IgD-negative memory B cell (primary cell): Measurements from ENCODE around the gene U2AF2. TPM values are rescaled to one million over a fixed set of nuclear protein-coding genes. Genes with fewer than 3 reads are reported as not detected.

Experiments used
- H3K27ac Mint-ChIP-seq, 3 donors: one replicate each; pipeline ENCODE4 v1.8.0; 2020 to 2022; ENCODE audit warnings: mild to moderate bottlenecking in 3 of 3, mixed read lengths in 3 of 3, moderate library complexity in 1 of 3
- H3K27me3 Mint-ChIP-seq: one replicate; pipeline ENCODE4 v1.8.0; 2021; ENCODE audit warnings: mixed read lengths
- H3K36me3 Mint-ChIP-seq: one replicate; pipeline ENCODE4 v1.8.0; 2020; ENCODE audit warnings: mild to moderate bottlenecking, mixed read lengths
- H3K4me1 Mint-ChIP-seq, 3 donors: one replicate each; pipeline ENCODE4 v1.8.0; 2020 to 2022; ENCODE audit warnings: mixed read lengths in 3 of 3, mild to moderate bottlenecking in 1 of 3
- H3K4me3 Mint-ChIP-seq, 4 donors: one replicate each; pipeline ENCODE4 v1.8.0; 2020 to 2022; ENCODE audit warnings: mild to moderate bottlenecking in 4 of 4, mixed read lengths in 4 of 4, moderate library complexity in 3 of 4
- H3K9me3 Mint-ChIP-seq, 3 donors: one replicate each; pipeline ENCODE4 v1.8.0; 2020 to 2021; ENCODE audit warnings: mixed read lengths in 3 of 3, mild to moderate bottlenecking in 1 of 3
- polyA plus RNA-seq: library from polyadenylated mRNA; unstranded; fragments of 300-500 nt; fragmentation: Illumina TruSeq; gene quantifications from one replicate; pipeline ENCODE4 v1.2.3, GENCODE V29; 2021

U2AF2 gene
- polyA plus RNA-seq, 1 donor from 2014 or later, result 14.2 TPM

DNA sequence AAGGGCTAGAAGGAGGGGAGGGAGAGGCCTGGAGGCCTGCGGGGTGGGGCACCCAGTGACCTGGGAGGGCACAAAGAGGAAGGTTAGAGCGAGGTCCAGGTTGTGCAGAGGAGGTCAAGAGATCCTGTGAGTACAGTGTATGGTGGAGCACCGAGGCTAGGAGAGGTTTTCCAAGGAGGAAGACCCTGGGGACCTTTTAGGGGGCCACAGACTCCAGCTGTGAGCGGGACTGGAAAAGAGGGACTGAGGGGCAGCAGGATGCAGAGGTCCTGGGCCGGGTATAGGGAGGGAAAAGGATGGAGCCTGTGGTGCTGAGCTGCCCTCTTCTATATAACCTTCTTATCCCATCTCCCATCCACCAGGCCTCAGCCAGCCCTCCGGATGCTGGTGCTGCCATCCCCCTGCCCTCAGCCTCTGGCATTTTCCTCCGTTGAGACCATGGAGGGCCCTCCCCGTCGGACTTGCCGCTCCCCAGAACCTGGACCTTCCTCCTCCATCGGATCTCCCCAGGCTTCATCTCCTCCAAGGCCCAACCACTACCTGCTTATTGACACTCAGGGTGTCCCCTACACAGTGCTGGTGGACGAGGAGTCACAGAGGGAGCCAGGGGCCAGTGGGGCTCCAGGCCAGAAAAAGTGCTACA, 10.5 kb upstream of the U2AF2 start:
- Mint-ChIP-seq H3K4me3 (peak overlapping the region; percentile 86 to 97 (median 92)), H3K27ac (peak overlapping the region in 2 of 3 donors; percentile 87 to 98), H3K36me3 (peaks cover 3% of the 10 kb centered on the region), H3K27me3 (no peaks in the 10 kb centered on the region), H3K9me3 (no peaks in the 10 kb centered on the region), H3K4me1 (peaks cover 32 to 35% (median 32%) of the 10 kb centered on the region in 3 donors)

DNA sequence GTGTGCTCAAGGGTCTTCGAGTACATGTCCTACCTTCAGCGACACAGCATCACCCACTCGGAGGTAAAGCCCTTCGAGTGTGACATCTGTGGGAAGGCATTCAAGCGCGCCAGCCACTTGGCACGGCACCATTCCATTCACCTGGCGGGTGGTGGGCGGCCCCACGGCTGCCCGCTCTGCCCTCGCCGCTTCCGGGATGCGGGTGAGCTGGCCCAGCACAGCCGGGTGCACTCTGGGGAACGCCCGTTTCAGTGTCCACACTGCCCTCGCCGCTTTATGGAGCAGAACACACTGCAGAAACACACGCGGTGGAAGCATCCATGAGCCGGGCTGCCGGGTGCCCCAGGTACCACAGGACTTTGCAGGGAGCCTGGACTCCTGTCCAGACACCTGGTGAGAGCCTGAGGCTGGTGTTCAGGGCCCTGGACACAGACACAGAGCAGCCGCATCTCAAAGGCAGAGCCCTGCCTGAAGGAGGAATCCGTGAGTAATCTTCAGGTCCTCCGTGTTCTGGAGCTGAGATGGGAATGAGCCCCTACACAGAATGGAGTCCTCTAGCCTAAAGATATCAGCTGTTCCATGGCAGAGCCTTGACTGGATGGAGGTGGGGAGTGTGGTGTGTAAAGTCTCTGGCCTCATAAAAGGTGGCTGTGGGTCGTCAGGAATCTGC, 9.9 kb upstream of the U2AF2 start:
- H3K4me3 Mint-ChIP-seq, result peak overlapping the region; percentile 86 to 97 (median 92)
- H3K27me3 Mint-ChIP-seq, result no peaks in the 10 kb centered on the region
- H3K9me3 Mint-ChIP-seq, result no peaks in the 10 kb centered on the region
- peak overlapping the region; percentile 80 to 98 (median 92) for H3K27ac Mint-ChIP-seq
- H3K36me3 Mint-ChIP-seq, result peaks cover 3% of the 10 kb centered on the region
- H3K4me1 Mint-ChIP-seq, result peaks cover 31 to 32% (median 32%) of the 10 kb centered on the region in 3 donors

DNA sequence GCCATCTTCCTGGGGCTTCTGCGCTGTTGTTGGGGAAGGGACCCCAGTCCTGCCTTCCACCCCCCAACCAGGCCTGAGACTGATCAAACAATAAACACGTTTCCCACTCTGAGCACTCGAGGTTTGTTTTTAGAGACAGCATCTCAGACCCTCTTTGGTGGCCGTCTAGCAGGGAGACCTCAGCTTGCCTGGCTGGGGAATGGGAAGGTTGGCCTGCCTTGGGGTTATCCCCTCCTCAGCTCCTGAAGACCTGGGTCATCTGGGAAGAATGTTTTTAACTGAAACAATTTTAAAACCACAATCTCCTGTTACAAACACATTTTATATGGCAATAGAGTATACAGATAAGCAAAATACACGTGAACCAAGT, 9.3 kb upstream of the U2AF2 start:
- H3K9me3 Mint-ChIP-seq, result no peaks in the 10 kb centered on the region
- peaks cover 27 to 32% (median 29%) of the 10 kb centered on the region in 3 donors for H3K4me1 Mint-ChIP-seq
- H3K27me3 Mint-ChIP-seq, result no peaks in the 10 kb centered on the region
- peak overlapping the region; percentile 80 to 96 (median 92) for H3K27ac Mint-ChIP-seq
- H3K36me3 Mint-ChIP-seq, result peaks cover 4% of the 10 kb centered on the region
- H3K4me3 Mint-ChIP-seq, result peak overlapping the region; percentile 59 to 90 (median 86)

DNA sequence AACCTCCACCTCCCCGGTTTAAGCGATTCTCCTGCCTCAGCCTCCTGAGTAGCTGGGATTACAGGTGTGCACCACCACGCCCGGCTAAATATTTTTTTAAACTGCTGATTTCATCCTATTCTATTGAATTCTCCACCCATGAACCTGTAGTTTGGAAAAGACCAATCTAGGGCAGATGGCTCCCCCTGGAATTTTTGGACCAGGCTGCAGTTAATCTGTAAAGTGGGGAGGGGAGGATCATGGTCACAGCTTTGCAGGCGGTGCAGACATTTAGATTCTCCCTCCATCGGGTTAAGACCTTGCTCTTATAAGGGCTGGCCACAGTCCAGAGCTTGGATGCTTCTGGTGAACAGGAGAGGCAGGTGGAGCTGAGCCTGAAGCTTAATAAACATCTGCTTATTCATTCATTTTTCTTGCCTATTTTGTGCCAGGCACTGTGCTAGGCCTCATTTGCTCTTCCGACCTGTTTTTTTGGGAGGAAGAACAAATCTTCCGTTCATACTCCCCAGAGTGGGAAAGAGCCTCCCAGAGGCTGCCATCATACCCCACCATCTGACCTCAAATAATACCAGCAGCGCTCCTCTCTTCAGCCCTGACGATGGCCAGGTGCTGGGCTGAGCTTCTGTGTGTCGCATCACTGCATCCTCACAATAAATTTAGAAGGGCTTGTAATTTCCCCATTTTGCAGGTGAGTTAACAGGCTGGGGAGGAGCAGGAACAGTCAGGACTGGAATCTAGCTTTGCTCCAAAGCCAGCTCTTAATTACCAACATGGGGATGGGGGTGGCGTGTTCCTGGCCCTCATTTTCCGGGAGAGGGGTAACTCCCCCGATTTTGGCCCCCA, 7.7 kb upstream of the U2AF2 start:
- peak overlapping the region; percentile 89 to 97 (median 96) for H3K27ac Mint-ChIP-seq
- H3K4me3 Mint-ChIP-seq, result peak overlapping the region; percentile 94 to 99 (median 96)
- H3K27me3 Mint-ChIP-seq, result no peaks in the 10 kb centered on the region
- H3K9me3 Mint-ChIP-seq, result no peaks in the 10 kb centered on the region
- H3K36me3 Mint-ChIP-seq, result peaks cover 4% of the 10 kb centered on the region
- peaks cover 24 to 28% (median 25%) of the 10 kb centered on the region in 3 donors for H3K4me1 Mint-ChIP-seq

DNA sequence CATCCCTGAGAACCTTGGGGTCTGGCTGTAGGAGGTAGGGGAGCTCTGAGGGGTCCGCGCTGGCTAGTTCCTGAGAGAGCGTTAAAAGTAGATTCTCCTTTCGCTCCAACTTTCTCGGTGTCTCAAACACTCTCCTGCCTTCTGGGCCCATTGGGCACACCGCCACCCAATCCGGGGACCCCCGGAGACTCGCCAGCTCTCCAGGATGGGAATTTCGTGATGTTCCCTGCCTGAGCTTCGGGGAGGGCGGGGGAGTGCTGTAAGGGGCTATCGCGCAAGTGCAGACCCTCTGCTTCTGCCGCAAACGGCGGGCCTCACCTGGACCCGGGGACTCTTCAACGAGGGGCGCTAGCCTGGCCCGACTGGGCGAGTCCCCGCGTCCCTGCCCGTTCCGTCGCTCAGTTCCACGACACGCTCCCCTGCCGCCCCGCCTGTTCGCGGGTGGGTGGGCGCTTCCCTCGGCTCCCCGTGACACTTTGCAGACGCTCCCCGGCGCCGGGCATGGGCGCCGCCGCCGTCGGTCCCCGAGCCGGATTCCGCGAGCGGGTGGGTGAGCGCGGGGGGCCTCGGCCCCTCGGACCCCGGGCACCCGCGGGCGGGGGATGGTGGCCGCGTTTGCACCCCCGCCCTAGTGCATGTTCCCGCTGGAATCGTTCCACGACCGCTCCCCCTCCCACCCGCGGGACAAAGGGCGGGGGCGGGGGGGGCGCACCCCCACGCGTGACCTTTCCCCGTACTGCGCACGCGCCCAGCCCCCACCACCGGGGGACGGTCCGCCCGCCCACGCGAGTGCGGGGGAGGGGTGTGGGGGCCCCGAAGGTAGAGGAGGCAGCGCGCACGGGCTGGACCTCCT, 6.9 kb upstream of the U2AF2 start, which contains the start of gene CCDC106:
Gene CCDC106, plus strand, starts transcription at position 481 of the 853 bp plus-strand sequence. CDS start 835 bp downstream, outside the sequence.
- peaks cover 22 to 27% (median 23%) of the 10 kb centered on the region in 3 donors for H3K4me1 Mint-ChIP-seq
- H3K9me3 Mint-ChIP-seq, result no peaks in the 10 kb centered on the region
- H3K36me3 Mint-ChIP-seq, result peaks cover 4% of the 10 kb centered on the region
- H3K4me3 Mint-ChIP-seq, result peak within 1 kb of the TSS; percentile 94 to 99 (median 96)
- H3K27me3 Mint-ChIP-seq, result no peaks in the 10 kb centered on the region
- H3K27ac Mint-ChIP-seq, result peak within 1 kb of the TSS; percentile 89 to 97 (median 96)

DNA sequence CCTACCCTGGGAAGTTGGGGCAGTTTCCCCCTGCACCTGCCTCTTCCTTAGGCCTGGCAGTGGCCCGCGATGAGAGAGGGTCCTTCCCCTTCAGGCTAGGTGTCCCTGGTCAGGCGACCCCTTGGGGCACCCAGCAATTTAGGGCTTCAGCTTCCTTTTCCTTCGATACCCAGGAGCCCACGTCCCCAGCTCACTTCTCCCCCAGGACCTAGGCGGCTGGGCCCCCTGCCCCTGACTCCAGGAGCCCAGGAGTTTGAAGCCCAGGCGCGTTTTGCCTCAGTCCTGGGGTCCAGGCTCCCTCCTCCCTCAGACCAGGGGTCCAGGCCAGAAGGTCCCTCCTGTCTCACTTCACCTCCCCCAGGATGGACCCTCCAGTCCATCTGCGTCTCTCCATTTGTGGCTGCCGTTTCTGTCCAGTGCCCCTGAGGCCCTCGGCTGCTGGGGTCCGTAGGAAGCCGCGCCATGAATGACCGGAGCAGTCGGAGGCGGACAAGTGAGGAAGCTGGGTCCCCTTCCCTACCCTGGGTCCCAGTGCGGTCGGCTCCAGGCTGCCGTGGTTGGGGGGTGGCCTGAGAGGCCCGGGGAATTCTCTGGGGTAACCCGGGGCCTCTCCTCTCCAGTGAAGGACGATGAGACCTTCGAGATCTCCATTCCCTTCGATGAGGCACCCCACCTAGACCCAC, 6.1 kb upstream of the U2AF2 start:
- H3K4me1 Mint-ChIP-seq, result peaks cover 18 to 21% (median 19%) of the 10 kb centered on the region in 3 donors
- peak overlapping the region; percentile 76 to 90 (median 90) for H3K27ac Mint-ChIP-seq
- no peaks in the 10 kb centered on the region for H3K9me3 Mint-ChIP-seq
- no peaks in the 10 kb centered on the region for H3K27me3 Mint-ChIP-seq
- peaks cover 4% of the 10 kb centered on the region for H3K36me3 Mint-ChIP-seq
- H3K4me3 Mint-ChIP-seq, result peak overlapping the region; percentile 79 to 90 (median 86)

DNA sequence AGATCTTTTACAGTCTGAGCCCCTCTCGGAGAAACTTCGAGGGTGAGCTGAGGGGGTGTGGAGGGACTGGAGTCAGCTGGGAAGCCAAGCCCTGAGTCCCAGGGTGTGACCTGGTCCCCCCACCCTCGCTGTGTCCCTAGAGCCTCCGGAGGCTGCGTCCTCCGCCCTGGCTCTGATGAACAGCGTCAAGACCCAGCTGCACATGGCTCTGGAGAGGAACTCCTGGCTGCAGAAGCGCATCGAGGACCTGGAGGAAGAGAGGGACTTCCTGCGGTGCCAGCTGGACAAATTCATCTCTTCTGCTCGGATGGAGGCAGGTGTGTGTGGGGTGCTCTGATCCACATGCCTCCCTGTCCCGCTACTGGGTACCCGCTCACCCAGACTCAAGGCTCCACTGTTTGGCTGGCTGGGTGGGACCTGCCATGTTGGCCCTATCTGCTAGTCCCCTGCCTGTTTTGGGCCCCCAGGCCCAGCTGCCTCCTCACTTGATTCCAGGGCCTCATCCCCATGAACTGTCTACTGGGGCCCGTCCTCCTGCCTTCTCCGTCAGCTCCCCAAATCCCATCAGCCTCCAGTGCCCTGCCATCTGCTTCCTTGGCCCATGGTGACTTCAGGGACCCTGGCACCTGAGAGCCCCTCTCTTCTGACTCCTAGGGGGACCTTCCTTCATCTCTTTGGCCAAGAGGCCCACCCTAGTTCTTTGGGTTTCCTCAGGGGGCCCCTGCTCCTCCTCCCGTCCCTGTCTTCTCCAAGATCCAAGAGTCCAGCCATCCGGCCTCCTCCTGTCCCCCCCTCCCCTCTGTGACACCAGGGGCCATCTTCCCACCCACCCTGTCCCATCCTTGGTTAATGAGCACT, 5.3 kb upstream of the U2AF2 start:
- Mint-ChIP-seq H3K9me3 (no peaks in the 10 kb centered on the region), H3K27me3 (no peaks in the 10 kb centered on the region), H3K36me3 (peaks cover 5% of the 10 kb centered on the region), H3K4me1 (peaks cover 14 to 27% (median 14%) of the 10 kb centered on the region in 3 donors), H3K27ac (peak overlapping the region; percentile 76 to 90 (median 86)), H3K4me3 (peak overlapping the region; percentile 79 to 90 (median 86))

DNA sequence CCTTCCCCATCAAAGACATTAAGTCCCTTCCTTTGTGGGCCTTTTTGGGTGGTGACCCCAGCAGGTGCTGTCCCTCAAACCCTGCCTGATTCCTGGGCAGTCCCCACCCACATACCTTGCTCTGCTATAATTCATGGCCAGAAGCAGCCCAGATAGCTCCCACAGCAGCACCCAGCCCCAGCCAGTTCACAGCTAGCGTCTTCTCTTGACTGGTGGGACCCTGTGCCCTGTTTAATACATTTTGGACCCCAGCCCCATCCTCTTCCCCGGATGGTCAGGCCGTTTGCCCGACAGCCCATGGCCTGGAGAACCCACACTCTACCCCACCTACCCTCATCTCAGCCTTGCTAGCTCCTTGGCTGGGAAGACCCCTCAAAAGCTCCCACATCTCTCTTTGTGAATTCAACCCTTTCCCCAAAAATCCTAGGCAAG, 4.7 kb upstream of the U2AF2 start:
- H3K36me3 Mint-ChIP-seq, result peaks cover 6% of the 10 kb centered on the region
- no peaks in the 10 kb centered on the region for H3K27me3 Mint-ChIP-seq
- peak overlapping the region in 3 of 4 donors; percentile 37 to 83 (median 79) for H3K4me3 Mint-ChIP-seq
- peaks cover 11 to 28% (median 12%) of the 10 kb centered on the region in 3 donors for H3K4me1 Mint-ChIP-seq
- H3K9me3 Mint-ChIP-seq, result no peaks in the 10 kb centered on the region
- peak overlapping the region; percentile 46 to 90 (median 76) for H3K27ac Mint-ChIP-seq

DNA sequence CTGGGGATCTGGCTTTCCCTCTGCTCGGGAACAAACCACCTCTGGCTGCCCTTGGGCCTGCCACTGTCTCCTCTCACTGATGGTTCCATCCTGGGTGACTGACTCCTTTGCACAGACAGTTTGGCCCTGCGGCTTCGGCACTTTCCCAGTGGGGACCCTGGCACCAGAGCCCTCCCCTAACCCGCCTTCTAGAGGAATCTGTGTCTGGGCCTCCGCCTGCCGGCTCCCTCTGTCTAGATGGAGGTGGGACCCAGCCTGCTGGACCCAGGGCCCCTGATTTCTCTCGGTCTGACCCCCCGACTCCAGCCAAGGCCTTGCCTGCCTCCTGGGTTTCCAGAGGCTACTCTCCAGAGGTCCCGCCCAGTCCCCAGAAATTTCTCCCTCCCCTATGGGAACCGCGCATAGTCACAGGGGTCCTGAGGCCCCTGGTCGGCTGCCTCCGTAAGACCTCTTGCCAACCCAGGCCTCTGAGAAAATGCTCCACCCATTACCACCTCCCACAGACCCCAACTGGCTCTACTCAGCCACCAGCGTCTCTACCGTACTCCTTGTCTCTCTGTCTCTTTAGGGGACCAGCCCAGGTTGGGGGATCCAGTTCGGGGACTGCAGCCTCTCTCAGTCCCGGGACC, 4.1 kb upstream of the U2AF2 start:
- H3K27me3 Mint-ChIP-seq, result no peaks in the 10 kb centered on the region
- no peaks in the 10 kb centered on the region for H3K9me3 Mint-ChIP-seq
- peaks cover 8 to 28% (median 10%) of the 10 kb centered on the region in 3 donors for H3K4me1 Mint-ChIP-seq
- peak overlapping the region in 3 of 4 donors; percentile 79 to 83 (median 83) for H3K4me3 Mint-ChIP-seq
- H3K36me3 Mint-ChIP-seq, result peaks cover 6% of the 10 kb centered on the region
- peak overlapping the region in 2 of 3 donors; percentile 76 to 90 for H3K27ac Mint-ChIP-seq

DNA sequence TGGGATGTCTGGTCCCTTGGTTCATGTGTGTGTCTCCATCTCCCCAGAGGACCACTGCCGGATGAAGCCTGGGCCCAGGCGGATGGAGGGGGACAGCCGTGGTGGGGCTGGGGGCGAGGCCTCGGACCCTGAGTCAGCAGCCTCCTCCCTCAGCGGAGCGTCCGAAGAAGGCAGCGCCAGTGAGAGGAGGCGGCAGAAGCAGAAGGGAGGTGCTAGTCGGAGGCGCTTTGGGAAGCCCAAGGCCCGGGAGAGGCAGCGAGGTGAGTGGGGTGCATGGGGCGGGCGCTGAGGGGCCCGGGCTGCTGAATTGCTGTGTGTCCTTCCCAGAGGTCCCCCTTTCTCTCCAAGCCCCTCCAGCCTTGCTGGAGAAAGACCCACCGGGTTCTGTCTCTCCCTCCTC, 3.6 kb upstream of the U2AF2 start:
- H3K4me1 Mint-ChIP-seq, result peaks cover 13 to 32% (median 15%) of the 10 kb centered on the region in 3 donors
- peak overlapping the region in 2 of 3 donors; percentile 76 to 90 for H3K27ac Mint-ChIP-seq
- H3K9me3 Mint-ChIP-seq, result no peaks in the 10 kb centered on the region
- H3K27me3 Mint-ChIP-seq, result no peaks in the 10 kb centered on the region
- H3K4me3 Mint-ChIP-seq, result peak overlapping the region in 2 of 4 donors; percentile 83
- peaks cover 6% of the 10 kb centered on the region for H3K36me3 Mint-ChIP-seq

DNA sequence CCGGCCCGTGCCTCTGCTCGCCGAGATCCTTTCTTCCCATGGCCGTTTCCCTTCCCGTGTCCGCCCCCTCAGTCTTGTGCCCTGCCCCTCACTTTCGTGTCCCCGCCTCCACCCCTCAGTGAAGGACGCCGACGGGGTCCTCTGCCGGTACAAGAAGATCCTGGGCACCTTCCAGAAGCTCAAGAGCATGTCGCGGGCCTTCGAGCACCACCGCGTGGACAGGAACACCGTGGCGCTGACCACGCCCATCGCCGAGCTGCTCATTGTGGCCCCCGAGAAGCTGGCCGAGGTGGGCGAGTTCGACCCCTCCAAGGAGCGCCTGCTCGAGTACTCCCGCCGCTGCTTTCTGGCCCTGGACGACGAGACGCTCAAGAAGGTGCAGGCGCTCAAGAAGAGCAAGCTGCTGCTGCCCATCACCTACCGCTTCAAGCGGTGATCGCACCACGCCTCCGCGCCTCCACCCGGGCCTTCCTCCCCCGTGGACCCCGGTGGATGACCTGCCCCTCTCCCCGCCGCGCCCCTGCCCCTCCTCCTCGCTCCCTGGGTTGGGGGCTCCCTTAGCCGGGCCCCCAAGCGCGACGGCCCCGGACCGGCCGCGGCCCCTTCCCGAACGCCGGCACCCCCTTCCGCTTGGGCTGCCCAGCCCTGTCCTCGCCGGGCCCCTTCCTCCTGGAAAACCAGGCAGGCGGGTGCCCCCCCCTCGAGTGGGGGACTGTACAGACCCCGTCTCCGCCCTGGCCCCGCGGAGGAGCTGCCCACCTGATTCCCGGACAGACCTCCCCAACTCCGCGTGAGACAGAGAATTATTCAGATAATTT, 2.3 kb upstream of the U2AF2 start:
- no peaks in the 10 kb centered on the region for H3K9me3 Mint-ChIP-seq
- H3K36me3 Mint-ChIP-seq, result peaks cover 3% of the 10 kb centered on the region
- no peaks in the 10 kb centered on the region for H3K27me3 Mint-ChIP-seq
- H3K27ac Mint-ChIP-seq, result peak overlapping the region in 2 of 3 donors; percentile 25 to 63
- H3K4me3 Mint-ChIP-seq, result no peak overlapping the region
- H3K4me1 Mint-ChIP-seq, result peaks cover 14 to 32% (median 22%) of the 10 kb centered on the region in 3 donors
